Measurements from ENCODE around the gene STAB1. TPM values are rescaled to one million over a fixed set of nuclear protein-coding genes. Genes with fewer than 3 reads are reported as not detected.

Gene STAB1
- total and polyA plus RNA-seq, 2 of the 8 experiments (the other 6 are each of a cell fraction or from before 2014, with no cell fraction given): 1.0 to 1.9 TPM

- no peak for TF ChIP-seq ASH2L (IDR thresholded peaks at IDR 0.05; ENCODE audit: low read length)
- TF ChIP-seq MAX (IDR thresholded peaks at IDR 0.05): no peak
- TF ChIP-seq SIN3A (conservative IDR thresholded peaks at IDR 0.05 in 1 of 2, IDR thresholded peaks at IDR 0.05 in 1 of 2; ENCODE audit: low read depth in 1 of 2, low read length in 2 of 2): no peak
- no peak for TF ChIP-seq CBX8 (IDR thresholded peaks at IDR 0.05; ENCODE audit: borderline replicate concordance, low read depth, low read length)
- no peak for TF ChIP-seq ATF3 (IDR thresholded peaks at IDR 0.05; ENCODE audit: insufficient read depth, low read depth, low read length)
Measured at GRCh38 chr3:52521488-52521824, 26.3 kb downstream of the STAB1 start (continued).
